GM19452 (cell line): Measurements from ENCODE around the gene GMPPA.

Experiments used
- ATAC-seq: cut with Tn5 transposase; IDR thresholded peaks from one replicate; pipeline ENCODE4 v1.9.1; 2021; ENCODE audit not compliant: unreplicated experiment

The GMPPA gene

DNA sequence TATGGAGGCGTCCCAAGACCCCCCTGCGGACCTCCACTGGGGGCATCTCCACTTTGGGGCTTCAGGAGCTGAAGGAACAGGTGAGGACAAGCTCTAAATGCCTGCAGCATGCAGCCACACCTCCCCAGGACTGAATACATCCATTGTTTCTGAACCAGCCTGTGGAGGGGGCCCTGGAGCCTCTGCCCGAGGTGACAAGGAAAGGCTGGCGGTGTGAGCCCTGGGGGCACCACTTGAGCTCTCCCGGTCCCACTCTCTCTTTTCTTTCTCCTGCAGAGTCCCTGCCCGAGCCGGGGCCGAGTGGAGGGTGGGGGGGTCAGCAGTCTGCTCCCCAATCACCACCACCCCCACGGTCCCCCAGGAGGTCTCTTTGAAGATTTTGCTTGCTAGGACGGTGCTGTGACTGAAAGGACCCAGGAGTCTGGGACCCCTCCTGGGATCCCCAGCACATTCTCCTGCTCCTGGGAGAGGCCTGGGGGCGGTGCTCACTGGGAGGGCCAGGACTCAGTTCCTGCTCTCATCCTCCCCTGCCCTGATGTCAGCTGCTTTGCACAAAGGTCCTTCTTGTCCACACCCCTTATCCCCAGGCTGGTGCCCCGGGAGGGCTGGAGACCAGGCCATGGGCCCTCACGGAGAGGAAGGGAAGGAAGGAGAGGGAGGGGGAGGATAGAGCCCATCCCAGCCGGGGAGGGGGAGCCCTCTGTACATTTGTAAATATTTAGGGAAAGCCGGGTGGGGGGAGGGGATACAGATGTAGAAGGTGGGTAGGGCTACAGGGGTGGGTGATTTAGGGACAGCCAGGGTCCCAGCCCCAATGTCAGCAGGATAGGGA, 39.2 kb downstream of the GMPPA start:
- no peak for ATAC-seq

DNA sequence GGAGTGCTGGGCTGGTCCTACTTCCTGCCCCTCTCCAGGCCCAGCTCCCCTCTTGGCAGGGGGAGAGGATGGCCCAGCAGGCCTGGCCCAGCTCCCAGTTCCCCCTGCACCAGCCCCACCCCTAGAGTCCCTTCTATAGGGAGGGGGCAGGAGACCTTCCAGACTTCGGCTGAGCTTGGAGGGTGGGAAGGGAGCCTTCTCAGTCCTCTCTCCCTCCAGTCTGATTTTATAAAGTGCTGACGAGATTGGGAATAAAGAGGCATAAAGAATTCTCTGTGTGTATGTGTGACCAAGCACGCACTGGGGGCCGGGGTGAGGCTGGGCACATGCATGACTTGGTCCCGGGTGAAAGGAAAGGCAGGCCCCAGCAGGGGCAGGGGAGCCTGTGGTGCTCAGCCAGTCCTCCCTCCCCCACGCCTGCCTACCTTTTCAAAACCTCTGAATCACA, 39.8 kb downstream of the GMPPA start:
- ATAC-seq: no peak

DNA sequence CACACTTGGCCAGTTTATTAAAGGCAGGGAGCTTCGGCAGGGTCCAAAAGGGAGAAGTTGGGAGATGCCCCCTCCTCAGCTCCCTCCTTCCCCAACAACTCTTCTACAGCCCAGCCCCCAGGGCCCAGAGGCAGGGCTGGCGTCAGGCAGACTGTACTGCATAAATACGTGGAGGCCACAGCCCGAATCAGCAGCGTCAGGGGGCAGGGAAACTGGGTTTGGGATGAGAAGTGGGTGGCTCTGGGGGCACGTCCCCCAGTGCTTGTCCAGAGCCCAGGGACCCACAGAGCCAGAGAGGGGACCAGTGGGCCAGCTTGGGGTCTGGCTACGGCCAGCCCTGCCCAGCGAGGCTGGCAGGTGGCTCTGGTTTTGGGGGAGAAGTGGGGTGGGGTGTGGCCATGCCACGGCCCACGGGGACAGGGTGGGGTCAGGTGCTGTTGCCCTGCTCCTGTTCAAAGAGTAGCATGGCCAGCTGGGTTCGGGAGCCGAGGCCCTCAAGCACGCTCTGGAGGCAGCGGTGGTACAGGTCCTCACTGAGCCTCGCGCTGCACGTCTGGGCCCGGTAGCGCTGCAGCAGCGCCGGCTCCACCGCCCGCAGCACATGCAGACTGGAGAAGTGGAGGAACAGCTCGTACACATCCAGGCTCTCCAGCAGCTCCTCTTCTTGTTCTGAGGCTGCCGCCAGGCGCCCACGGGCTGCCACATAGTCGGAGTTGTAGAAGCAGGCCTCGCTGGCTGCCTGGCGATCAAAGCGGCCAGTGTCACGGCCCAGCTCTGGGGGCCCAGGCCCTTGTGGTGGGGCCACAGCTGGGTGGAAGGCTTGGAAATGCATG, 40.5 kb downstream of the GMPPA start:
- no peak for ATAC-seq

DNA sequence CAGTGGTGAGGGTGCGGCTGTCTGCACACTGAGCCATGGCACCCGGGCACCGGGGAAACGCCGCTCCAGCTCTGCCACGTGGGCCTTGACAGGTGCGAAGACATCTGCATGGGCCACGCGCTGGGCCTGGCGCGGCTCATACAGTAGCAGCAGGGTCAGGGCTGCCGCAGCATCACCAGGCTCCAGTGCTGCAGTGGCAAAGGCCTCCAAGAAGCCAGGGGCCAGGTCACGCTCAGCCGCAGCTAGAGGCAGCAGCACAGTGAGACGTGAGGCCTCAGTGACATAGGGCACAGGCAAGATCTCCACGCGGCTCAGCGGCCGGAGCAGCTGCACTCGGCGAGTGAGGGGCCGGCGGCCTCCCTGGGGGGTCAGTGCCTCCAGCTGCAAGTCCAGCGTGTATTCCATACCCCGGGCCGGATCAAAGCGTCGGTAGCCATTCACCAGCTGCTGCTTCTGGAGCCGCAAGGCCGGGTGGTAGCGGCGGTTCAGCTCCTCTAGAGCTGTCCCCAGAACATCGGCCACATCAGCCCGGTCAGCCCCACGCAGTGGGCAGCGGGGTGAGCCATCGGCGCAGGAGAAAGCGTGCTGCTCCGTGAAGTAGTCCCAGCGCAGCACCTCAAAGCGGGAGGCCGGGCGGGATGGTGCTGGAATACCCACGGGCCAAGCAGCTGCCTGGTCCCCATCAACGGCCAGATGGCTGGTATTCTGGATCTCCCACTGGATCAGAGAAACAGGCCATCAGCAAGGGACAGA, 41.4 kb downstream of the GMPPA start:
- ATAC-seq: no peak

DNA sequence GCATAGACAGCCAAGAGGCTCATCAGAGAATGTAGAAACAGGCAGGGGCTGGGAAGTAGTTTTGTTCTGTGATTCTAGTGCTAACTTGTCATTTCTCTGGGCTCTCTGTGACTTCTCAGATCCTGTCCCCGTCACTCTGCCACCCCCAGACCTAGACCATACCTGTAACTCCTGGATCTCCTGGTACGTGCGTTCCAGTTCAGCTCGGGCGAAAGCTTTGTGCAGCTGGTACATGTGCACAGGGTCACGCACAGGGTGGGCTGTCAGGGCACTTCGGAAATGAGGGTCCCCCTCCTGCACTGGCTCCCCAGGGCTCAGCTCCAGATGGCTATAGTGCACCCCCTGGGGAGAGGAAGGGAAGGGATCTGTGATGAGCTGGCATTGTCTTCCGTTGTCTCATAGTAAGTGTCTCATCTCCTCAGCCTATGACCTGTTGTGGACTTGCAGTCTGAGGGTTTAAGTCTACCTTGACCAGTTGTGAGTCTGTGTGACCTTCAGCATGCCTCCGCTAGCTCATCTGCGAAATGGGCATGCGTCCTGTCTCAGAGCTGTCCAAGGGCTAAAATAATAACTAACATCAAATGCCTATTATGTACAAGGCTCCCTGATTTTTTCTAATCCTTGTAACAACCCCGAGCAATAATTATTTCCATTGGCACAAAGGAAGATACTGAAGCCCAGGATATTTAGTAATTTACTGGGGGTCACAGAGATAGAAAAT, 42.3 kb downstream of the GMPPA start:
- no peak for ATAC-seq

DNA sequence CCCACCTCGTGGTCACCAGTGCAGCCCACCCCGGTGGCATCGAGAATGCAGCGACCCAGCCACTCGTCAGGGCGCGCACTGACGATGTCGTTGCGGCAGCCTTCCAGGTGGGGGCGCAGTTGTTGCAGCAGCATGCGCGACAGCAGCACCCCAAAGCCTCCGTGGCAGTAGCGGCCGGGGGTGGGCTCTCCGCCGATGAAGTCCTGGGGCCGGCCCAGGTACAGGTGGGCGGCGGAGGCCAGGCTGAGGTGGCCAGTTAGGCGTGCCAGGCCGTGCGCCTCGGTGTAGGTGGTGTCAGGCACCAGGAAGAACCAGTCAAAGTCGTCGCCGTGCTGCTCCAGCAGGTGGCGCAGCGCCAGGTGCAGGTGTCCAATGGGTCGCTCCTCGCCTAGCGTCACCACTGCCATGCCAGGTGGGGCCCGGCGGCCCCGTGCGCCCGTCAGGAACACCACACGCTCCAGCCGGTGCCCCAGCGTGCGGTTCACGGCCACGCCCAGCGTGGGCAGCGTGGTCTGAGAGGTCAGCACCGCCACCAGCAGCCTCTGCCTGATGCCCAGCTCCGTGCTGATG, 43.0 kb downstream of the GMPPA start:
- ATAC-seq: peak; percentile 44

DNA sequence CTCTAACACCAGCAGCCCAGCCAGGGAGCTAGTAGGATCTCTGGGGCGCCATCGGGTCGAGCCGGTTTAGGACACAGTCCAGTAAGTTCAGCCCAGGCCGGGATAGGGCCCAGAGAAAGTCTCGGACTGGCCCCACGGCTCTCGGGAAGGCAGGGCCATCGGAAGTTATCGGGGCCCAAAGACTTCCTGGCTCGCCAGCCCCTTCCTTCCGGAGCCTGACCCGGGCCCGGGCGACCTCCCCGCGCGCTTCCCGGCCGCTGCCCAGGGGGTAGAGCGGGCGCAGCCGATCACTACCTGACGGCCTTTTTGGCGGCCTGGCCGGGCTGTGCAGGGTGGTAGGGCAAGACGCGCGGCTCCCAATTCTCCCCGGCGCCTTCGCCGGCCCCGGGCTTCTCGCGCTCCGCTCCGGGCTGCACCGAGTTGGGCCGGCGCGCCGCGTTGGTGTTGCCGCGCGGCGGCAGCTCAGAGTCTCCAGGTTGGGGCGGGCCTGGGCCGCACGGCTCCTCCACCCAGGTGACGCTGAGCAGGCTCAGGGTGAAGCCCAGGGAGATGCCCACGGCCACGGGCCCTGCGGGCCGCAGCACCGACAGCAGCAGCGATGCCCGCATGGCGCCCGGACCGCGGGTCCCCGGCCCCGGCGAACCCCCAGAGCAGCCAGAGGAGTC, 44.4 kb downstream of the GMPPA start:
- ATAC-seq: peak; percentile 41

DNA sequence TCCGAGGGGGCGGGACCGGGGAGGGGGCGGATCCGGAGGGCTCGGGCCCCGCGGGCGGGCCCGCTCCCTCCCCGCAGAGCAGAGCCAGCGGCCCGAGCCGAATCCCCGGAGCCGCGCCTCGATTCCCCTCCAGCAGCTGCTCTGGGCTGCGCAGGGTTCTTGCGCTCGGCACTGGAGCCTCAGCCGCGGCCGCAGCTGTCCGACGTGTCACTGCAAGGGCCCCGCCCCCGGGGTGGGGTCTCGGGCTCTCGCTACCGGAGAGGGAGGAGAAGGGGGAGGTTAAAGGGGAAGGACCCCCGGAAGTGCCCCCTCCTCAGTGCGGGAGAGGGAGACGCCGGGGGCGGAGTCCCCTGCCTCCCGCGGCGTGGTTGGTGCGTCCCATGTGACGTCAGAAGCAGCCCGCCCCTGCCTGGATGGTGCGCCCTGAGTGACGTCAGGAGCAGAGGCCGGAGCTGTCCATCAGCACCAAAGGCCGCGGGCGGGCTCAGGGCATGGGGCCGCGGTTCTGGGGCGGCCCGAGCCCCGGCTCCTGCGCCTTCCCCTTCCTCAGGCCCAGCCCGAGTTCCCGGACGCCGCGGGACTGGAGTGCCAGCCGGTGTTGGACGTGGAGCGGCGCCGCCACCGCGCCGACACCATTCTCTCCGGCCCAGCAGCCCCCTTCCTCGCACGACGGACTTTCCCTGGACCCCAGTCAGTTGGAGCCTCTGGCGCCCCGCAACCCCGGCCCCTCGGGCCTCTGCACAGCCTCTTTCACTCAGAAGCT, 45.1 kb downstream of the GMPPA start, which contains the start of the genes CHPF and TMEM198:
TSS of gene CHPF (minus strand) at position 214 of the 763 bp plus-strand sequence. CDS start 271 bp downstream, outside the sequence.
TSS of gene TMEM198 (plus strand) at position 433 of the 763 bp plus-strand sequence. CDS start 700 bp downstream, outside the sequence.
- ATAC-seq: peak; percentile 76

DNA sequence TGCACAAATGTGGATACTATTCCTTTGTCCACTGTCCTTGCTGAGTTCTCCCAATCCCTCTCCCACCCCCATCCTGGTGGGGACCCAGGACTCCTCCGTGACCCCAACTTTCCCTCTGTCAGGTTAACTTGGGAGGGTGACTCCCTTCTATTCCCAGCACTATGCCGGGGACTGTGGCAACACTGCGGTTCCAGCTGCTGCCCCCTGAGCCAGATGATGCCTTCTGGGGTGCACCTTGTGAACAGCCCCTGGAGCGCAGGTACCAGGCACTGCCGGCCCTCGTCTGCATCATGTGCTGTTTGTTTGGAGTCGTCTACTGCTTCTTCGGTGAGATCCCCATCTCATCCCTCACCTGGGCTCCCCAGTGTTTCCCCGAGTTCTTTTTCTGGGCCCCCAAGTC, 45.9 kb downstream of the GMPPA start:
- no peak for ATAC-seq

DNA sequence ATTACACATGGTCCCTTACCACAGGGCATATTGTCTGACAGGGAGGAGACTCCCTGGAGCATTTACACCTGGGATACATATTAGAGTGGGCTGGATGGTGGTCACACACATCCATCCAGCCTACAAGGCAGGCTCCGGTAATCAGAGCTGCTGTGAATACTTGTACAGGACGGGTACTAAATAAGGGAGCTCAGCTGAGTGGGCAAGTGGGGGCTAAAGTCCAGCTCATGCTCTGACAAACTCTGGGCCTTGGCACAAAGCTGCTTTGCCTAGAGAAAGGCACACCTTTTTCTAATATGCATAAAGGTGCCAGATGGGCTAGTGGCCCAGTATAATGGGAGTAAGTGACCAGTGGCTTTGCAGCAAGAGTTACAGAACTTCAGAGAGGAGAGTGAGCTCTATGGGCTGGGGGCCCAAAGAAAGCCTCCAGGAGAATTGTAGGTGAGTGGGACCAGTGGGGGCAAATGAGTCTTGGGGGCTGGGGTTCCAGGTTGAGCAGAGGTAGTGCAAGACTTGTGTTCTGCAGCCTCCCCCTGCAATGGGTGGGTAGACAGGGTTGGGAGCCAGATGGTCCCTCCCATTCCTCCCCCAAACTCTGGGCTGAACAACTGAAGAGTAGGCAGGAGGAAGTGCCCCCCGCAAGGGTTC, 46.7 kb downstream of the GMPPA start:
- ATAC-seq: no peak

DNA sequence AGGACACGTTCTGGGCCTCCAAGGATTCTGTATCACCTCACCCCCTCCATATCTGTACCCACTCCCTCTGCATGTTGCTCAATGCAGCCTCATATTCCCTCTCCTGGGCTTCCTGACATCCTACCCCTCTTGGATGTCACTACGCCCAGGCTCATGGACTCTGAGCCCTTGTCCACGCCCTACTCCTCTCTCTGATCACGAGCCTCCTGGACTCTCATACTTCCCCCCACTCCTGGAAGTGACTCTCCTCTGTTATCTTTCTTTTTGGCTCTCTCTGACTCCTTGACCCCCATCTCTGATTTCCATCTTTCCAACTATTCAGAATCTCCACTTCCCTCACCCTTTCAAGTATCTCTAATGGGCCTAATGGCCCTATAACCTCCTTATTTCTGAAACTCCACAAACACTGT, 47.3 kb downstream of the GMPPA start:
- no peak for ATAC-seq

DNA sequence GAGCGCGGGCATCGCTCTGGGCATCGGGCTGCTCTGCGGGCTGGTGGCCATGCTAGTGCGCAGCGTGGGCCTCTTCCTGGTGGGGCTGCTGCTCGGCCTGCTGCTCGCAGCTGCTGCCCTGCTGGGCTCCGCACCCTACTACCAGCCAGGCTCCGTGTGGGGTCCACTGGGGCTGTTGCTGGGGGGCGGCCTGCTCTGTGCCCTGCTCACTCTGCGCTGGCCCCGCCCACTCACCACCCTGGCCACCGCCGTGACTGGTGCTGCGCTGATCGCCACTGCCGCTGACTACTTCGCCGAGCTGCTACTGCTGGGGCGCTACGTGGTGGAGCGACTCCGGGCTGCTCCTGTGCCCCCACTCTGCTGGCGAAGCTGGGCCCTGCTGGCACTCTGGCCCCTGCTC, 48.9 kb downstream of the GMPPA start:
- no peak for ATAC-seq

DNA sequence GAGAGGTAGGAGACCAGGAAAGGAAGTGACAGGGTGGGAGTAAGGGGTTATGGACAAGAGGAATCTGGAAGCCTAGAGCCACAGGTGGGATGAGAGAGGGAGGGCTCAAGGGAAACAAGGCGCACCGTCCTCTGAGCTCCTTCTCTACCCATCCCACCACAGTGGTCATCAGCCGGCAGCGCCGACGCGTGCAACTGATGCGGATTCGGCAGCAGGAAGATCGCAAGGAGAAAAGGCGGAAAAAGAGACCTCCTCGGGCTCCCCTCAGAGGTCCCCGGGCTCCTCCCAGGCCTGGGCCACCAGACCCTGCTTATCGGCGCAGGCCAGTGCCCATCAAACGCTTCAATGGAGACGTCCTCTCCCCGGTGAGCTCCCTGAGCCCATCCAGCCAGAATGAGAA, 50.3 kb downstream of the GMPPA start:
- ATAC-seq: no peak

DNA sequence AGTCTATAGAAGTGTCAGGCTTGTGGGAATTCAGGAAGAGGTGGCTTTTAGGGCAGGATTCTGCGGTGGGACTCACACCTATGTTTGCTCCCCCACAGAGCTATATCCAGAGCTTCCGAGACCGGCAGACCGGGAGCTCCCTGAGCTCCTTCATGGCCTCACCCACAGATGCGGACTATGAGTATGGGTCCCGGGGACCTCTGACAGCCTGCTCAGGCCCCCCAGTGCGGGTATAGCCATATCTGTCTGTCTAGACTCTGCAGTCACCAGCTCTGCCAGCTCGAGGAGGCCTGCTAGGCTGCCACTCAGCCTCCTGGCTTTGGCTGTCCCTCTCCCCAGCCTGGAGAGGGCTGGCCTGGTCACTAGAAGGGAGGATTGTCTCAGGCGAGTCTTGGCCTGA, 50.9 kb downstream of the GMPPA start:
- no peak for ATAC-seq

DNA sequence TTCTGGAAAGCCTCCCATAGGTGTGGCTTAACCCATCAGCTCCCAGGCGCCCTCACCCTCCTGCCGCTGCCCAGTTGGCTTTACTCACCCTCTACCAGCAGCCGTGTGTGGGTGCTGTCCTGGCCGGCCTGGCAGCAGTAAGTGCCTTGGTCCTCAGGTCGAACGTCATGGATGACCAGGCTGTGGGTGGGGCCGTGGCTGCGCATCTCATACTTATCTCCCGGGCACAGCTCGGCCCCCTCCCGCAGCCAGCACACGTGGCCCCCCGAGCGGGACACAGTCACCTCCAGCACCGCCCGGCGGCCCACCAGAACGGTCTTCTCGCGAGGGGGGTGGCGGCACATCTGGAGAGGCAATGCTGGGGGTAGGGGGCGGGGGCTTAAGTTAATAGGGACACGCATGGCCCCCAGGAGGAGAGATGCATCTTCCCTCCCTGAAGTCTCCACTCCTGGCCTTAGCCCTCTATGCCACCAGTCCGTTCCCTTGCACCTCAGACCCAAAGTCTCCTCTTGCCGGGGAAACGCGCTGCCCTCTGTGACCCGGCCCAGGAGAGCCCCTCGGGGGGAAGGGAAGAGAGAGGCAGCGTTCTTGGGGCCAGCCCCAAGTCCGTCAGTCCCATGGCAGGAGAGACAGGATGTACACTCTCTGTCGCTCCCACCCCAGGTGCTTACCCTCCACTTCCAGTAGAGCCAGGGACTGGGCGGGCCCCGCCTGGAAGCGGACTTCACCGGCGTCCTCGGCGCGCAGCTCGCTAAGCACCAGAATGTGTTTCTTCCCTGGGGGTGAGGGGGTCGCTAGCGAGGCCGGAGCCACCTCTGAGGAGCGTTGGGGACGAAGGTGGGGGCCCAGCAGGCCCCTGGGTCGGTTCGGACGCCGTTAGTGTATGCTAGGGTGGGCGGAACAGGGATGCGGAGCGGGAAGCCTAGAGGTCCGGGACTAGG, 53.0 kb downstream of the GMPPA start:
- peak; percentile 19 for ATAC-seq

DNA sequence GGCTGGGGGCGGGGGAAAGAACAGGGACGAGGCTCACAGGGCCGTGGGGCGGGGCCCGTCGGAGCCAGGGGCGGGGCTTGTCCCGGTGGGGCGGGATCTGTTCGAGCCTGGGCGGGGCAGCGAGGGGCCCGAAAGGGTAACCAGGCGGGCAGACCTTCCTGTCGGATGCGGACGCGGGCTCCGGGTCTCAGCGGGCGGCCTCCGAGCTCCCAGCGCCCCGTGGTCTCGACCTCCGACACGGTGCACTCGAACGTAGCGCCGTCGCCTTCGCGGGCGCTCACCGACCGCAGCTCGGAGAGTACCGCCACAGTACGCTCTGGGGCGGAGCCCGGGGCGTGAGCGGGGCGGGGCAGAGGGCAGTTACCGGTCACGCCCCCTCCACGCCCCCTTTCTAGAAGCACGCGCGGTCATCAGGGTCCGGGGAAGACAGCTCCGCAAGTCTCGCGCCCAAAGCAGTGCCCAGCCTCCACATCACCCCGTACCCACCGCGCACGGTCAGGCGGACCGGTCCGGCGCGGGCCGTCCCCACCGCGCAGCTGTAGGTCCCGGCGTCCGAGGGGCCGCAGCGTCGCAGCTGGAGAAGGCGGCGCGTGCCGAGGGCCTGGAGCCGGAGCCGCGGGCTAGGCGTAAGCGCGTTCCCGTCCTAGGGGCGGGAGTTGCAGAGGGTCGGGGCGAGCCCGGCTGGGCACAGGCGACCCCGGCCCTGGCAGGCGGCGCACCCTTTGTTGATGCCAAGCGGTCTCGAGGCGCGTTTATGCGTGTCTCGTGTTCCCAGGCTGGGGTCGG, 53.9 kb downstream of the GMPPA start:
- peak; percentile 93 for ATAC-seq

DNA sequence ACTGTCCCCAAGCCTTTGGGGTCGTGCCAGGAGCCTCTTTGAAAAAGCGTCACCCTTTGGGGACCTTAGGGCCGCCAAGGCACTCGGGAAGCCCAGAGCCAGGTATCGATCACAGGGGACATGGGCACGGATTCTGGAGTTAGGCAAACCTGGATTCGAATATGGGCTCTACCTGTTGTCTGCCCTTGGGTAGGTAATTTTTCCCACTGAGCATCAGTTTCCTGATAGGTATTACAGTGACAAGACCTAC, 54.4 kb downstream of the GMPPA start:
- ATAC-seq: no peak
